K562 (cell line): ENCODE results near the gene FDX2. TPM values are rescaled to one million over a fixed set of nuclear protein-coding genes. Genes with fewer than 3 reads are reported as not detected.

Experiments used
- CBFA2T2 ChIP-seq: fragments of 450-650 bp; conservative IDR thresholded peaks from 2 replicates; pipeline ENCODE4 v1.6.1; 2017; ENCODE audit warnings: mild to moderate bottlenecking
- CBFA2T3 ChIP-seq: fragments of 450-650 bp; IDR thresholded peaks from 2 replicates; pipeline ENCODE4 v1.6.1; 2017
- GATAD2B ChIP-seq: fragments of 450-650 bp; IDR thresholded peaks from 2 replicates; pipeline ENCODE4 v1.6.1; 2017; ENCODE audit warnings: mild to moderate bottlenecking, borderline replicate concordance
- MTA3 ChIP-seq: fragments of 450-650 bp; formaldehyde crosslinking; IDR thresholded peaks from 2 replicates; pipeline ENCODE4 v1.6.1; 2017; ENCODE audit warnings: mild to moderate bottlenecking, borderline replicate concordance
- NFYB ChIP-seq: IDR thresholded peaks from 2 replicates; pipeline ENCODE4 v1.6.1; 2011; ENCODE audit warnings: mild to moderate bottlenecking, moderate library complexity; ENCODE audit not compliant: insufficient read length; ENCODE audit errors: extremely low read depth
- PHB ChIP-seq: fragments of 250-450 bp; sonication (Bioruptor Pico); IDR thresholded peaks from 2 replicates; pipeline ENCODE4 v1.5.0; 2021
- PHF20 ChIP-seq: fragments of 450-650 bp; IDR thresholded peaks from 2 replicates; pipeline ENCODE4 v1.6.1; 2018; ENCODE audit not compliant: partially characterized antibody
- PTBP1 ChIP-seq: fragments of 200-400 bp; formaldehyde crosslinking; IDR thresholded peaks from 2 replicates; pipeline ENCODE4 v1.6.1; 2017; ENCODE audit warnings: low read depth, low read length
- RAD21 ChIP-seq, 2 experiments: fragments of 250-450 bp in 1 of 2; fragments of 450-650 bp in 1 of 2; sonication (Bioruptor Pico) in 1 of 2; formaldehyde crosslinking in 1 of 2; IDR thresholded peaks in 1 of 2; conservative IDR thresholded peaks in 1 of 2; 2 replicates each; pipeline versions ENCODE4 v1.4.0 to v1.8.0; 2020 to 2022; ENCODE audit warnings: mild to moderate bottlenecking in 2 of 2, moderate library complexity in 1 of 2
- TCFL5 ChIP-seq: fragments of 250-450 bp; sonication (Bioruptor Pico); conservative IDR thresholded peaks from 2 replicates; pipeline ENCODE4 v1.6.1; 2021; ENCODE audit warnings: mild to moderate bottlenecking, moderate library complexity, matching md5 sums
- TOE1 ChIP-seq, 2 experiments: fragments of 450-650 bp in 1 of 2; sonication (generic) in 1 of 2; formaldehyde crosslinking in 1 of 2; IDR thresholded peaks; 2 replicates each; pipeline versions ENCODE4 v1.7.1 to v1.8.0; 2016 to 2022; ENCODE audit warnings: borderline replicate concordance in 2 of 2, mild to moderate bottlenecking in 2 of 2, antibody characterized with exemption in 1 of 2, inconsistent platforms in 1 of 2, low read depth in 1 of 2, missing genetic modification reagents in 1 of 2, moderate library complexity in 1 of 2
- ZBED1 ChIP-seq: IDR thresholded peaks from 2 replicates; pipeline ENCODE4 v1.6.1; 2014
- ZC3H4 ChIP-seq: sonication (generic); formaldehyde crosslinking; IDR thresholded peaks from 2 replicates; pipeline ENCODE4 v1.9.0; 2021; ENCODE audit warnings: missing genetic modification reagents, borderline replicate concordance
- ZEB2 ChIP-seq: fragments of 450-650 bp; IDR thresholded peaks from 2 replicates; pipeline ENCODE4 v1.6.1; 2016
- ZFP1 ChIP-seq: fragments of 450-650 bp; formaldehyde crosslinking; IDR thresholded peaks from 2 replicates; pipeline ENCODE4 v1.4.0; 2020; ENCODE audit warnings: mild to moderate bottlenecking, mixed read lengths
- ZNF165 ChIP-seq: fragments of 250-450 bp; sonication (Bioruptor Pico); IDR thresholded peaks from 2 replicates; pipeline ENCODE4 v1.4.0; 2020; ENCODE audit warnings: borderline replicate concordance
- ZNF436 ChIP-seq: fragments of 250-450, 450-650 bp; sonication (Bioruptor Pico); formaldehyde crosslinking; IDR thresholded peaks from 2 replicates; pipeline ENCODE4 v1.7.0; 2020; ENCODE audit warnings: mild to moderate bottlenecking
- polyA plus RNA-seq, 8 experiments: library from polyadenylated mRNA; depleted of rRNA in 4 of 8; stranded (reverse) in 5 of 8; unstranded in 3 of 8; fragments of >200 nt; fragmentation: Nextera tagmentation in 2 of 8; fragmentation: Illumina TruSeq in 1 of 8; extraction: Ambion mirVana in 2 of 8; extraction: Trizol in 1 of 8; gene quantifications; 2 replicates each; pipeline versions ENCODE4 v1.2.1 to v1.2.3, GENCODE V29; 2011 to 2014; ENCODE audit warnings: inconsistent platforms in 1 of 8, missing spikeins in 1 of 8
- total RNA-seq, 7 experiments: library from RNA; depleted of rRNA in 6 of 7; stranded (reverse); fragments of >200 nt in 6 of 7; fragmentation: Illumina TruSeq in 2 of 7; extraction: Trizol in 2 of 7; gene quantifications; 2 replicates each; pipeline versions ENCODE4 v1.2.1 to v1.2.3, GENCODE V29; 2011 to 2021; ENCODE audit warnings: low replicate concordance in 1 of 7
- TF ChIP-seq, protein P1 (sequence below), 2 experiments: fragments of 450-650 bp; IDR thresholded peaks; 2 replicates each; pipeline ENCODE4 v1.6.1; 2016
- TF ChIP-seq, protein P2 (sequence below): fragments of 250-450 bp; sonication (Bioruptor Pico); IDR thresholded peaks from 2 replicates; pipeline ENCODE4 v1.4.0; 2020
- TF ChIP-seq, protein P3 (sequence below): fragments of 450-650 bp; formaldehyde crosslinking; IDR thresholded peaks from 2 replicates; pipeline ENCODE4 v1.4.0; 2020; ENCODE audit warnings: mild to moderate bottlenecking, moderate library complexity
- TF ChIP-seq, protein P4 (sequence below): fragments of 250-450 bp; sonication (Bioruptor Pico); IDR thresholded peaks from 2 replicates; pipeline ENCODE4 v1.5.0; 2021; ENCODE audit warnings: mild to moderate bottlenecking, moderate library complexity

The FDX2 gene
- total and polyA plus RNA-seq, 9 of the 15 experiments (the other 6 are each of a cell fraction or from before 2014, with no cell fraction given): 2.5 to 49.8 (median 29.7) TPM

DNA sequence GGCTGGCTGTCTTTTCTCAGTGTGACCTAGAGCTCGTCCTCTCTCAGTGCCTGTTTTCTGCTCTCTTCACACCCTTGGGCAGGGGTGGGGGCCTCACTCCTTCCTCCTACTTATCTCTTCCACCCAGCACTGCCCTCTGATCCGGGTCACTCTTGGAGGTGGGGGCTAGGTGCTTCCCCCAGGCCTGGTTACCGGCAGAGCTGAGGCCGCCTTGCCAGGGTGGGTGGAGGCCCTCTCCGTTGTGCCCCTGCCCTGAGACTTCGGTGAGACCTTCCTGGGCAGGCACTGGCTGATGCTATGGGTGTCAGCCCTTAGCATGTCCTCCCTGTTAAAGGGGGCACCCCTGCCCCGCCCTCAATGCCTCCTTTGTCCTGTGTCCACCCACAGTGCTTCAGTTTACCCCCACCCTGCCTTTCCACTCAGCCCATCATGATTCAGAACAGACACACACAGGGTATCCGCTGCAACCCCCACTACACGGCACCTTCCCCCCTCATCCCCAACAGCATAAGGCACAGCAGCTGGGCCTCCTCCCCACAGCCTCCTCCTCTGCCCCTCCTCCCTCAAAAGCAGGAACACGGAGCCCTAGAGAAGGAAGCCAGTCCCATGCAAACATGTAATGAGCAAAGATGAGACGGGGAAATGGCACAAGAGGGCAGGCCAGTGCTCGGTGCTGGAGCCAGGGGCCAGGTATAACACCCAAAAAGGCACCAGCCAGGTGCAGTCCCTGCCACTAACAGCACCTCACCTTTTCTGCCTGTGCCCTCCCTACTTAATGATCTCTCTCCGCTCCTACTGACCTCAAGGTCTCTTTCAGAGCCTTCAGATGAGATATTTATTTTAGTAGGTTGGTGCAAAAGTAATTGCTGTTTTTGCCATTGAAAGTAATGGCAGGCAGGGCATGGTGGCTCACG, 16.0 kb downstream of the FDX2 start (continued):
- TF ChIP-seq CBFA2T2: peak; percentile 85
- TF ChIP-seq ZBED1: no peak
- TF ChIP-seq ZC3H4 (CRISPR knock-in tag): no peak
- TF ChIP-seq ZNF436: no peak
- TF ChIP-seq NFYB: no peak
- TF ChIP-seq, protein P1, sequence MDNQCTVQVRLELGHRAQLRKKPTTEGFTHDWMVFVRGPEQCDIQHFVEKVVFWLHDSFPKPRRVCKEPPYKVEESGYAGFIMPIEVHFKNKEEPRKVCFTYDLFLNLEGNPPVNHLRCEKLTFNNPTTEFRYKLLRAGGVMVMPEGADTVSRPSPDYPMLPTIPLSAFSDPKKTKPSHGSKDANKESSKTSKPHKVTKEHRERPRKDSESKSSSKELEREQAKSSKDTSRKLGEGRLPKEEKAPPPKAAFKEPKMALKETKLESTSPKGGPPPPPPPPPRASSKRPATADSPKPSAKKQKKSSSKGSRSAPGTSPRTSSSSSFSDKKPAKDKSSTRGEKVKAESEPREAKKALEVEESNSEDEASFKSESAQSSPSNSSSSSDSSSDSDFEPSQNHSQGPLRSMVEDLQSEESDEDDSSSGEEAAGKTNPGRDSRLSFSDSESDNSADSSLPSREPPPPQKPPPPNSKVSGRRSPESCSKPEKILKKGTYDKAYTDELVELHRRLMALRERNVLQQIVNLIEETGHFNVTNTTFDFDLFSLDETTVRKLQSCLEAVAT (IDR thresholded peaks at IDR 0.05): peak; percentile 15 to 61; a peak in 1 of 4 replicates
- peak; percentile 79 for TF ChIP-seq TOE1 (IDR thresholded peaks at IDR 0.05; ENCODE audit: borderline replicate concordance)
- no peak for TF ChIP-seq TOE1 (CRISPR knock-in tag; IDR thresholded peaks at IDR 0.05; ENCODE audit: borderline replicate concordance, low read depth)
- peak; percentile 20 for TF ChIP-seq PHF20
- TF ChIP-seq CBFA2T3: peak; percentile 94
- TF ChIP-seq GATAD2B: no peak; the same call in 1 of the 2 replicates
- TF ChIP-seq, protein P2, sequence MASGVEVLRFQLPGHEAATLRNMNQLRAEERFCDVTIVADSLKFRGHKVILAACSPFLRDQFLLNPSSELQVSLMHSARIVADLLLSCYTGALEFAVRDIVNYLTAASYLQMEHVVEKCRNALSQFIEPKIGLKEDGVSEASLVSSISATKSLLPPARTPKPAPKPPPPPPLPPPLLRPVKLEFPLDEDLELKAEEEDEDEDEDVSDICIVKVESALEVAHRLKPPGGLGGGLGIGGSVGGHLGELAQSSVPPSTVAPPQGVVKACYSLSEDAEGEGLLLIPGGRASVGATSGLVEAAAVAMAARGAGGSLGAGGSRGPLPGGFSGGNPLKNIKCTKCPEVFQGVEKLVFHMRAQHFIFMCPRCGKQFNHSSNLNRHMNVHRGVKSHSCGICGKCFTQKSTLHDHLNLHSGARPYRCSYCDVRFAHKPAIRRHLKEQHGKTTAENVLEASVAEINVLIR (CRISPR knock-in tag): no peak
- TF ChIP-seq ZNF165 (CRISPR knock-in tag): no peak
- no peak for TF ChIP-seq ZFP1 (CRISPR knock-in tag)
- TF ChIP-seq ZEB2: peak; percentile 70
- no peak for TF ChIP-seq PHB (CRISPR knock-in tag)
- no peak for TF ChIP-seq TCFL5 (CRISPR knock-in tag)
- TF ChIP-seq, protein P3, sequence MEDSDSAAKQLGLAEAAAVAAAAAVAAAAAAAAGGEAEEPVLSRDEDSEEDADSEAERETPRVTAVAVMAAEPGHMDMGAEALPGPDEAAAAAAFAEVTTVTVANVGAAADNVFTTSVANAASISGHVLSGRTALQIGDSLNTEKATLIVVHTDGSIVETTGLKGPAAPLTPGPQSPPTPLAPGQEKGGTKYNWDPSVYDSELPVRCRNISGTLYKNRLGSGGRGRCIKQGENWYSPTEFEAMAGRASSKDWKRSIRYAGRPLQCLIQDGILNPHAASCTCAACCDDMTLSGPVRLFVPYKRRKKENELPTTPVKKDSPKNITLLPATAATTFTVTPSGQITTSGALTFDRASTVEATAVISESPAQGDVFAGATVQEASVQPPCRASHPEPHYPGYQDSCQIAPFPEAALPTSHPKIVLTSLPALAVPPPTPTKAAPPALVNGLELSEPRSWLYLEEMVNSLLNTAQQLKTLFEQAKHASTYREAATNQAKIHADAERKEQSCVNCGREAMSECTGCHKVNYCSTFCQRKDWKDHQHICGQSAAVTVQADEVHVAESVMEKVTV (CRISPR knock-in tag): no peak
- no peak; a peak in 1 of 4 replicates for TF ChIP-seq RAD21 (CRISPR knock-in tag; conservative IDR thresholded peaks at IDR 0.05 in 1 of 2, IDR thresholded peaks at IDR 0.05 in 1 of 2)
- TF ChIP-seq, protein P4, sequence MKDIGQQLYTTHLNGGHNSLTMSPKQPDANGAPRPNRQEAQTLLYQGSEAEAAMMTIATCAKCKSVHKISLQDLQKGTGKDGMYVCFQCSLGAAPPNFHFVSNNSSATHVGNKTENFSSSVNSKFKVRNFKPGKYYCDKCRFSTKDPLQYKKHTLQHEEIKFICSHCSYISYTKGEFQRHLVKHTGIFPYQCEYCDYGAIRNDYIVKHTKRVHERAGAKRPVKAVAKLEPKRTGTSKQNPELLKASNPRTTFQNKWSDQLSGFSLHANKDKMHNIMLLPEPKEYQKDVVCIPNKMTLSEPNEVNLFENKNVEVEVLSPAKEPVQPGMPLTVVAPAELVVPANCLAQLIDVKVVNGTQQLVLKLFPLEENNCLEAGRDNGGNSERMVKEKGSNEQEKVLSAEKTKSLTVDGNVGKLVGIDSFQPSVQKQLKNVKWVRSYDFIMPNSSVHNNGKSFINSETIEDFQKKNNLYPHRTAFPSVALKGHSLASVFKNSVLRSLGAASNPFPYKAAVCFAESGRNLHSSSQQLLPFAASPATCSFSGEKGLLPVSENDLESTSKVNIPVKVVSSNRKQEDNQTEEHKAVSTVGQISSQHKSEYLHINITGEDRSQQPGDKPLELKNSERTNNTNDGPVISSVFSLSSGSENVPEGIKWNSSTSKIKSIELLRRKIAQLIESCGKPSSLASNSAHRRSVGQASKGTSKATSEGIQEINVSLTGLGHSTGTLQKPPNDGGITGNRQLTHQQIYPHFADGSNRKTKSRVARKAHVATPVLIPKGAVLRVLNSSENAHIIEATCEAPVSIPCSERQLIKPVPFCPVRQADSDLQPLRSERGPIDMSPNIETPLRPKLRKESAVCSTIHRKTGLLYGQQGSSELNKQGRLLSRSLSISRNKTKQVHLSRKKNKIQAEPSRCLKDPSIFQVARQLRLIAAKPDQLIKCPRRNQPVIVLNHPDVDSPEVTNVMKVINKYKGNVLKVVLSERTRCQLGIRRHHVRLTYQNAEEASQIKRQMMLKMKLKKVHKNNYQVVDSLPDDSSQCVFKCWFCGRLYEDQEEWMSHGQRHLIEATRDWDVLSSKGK: no peak
- TF ChIP-seq PTBP1: no peak
- peak; percentile 92 for TF ChIP-seq MTA3
